Measurements from ENCODE around the gene CMIP.

CMIP gene

GRCh38 chr16:81548551-81548875 lies 103.9 kb downstream of the CMIP start:
- Histone ChIP-seq H2BK12ac (ENCODE audit: low read length) (no peak overlapping the region), H3K23ac (ENCODE audit: low read length) (no peak overlapping the region), H3K4me1 (ENCODE audit: control insufficient read depth in 1 of 2, insufficient read depth in 2 of 2, low read length in 2 of 2) (peaks cover 29 to 38% of the 10 kb centered on the region in 2 experiments), H3K14ac (ENCODE audit: low read length) (no peak overlapping the region), H3K79me2 (ENCODE audit: control insufficient read depth, insufficient read depth, low read length, poor library complexity) (peaks cover 3% of the 10 kb centered on the region), H3K4me2 (ENCODE audit: low read length) (no peak overlapping the region), H2BK5ac (ENCODE audit: low read depth, low read length, poor library complexity) (no peak overlapping the region), H3K9ac (ENCODE audit: low read length) (no peak overlapping the region), H3K4ac (ENCODE audit: low read depth, low read length) (no peak overlapping the region), H3K27me3 (ENCODE audit: insufficient read depth, low read length) (no peaks in the 10 kb centered on the region), H3K4me3 (ENCODE audit: low read depth, low read length) (no peak overlapping the region), H4K8ac (ENCODE audit: low read depth, low read length) (no peak overlapping the region), H4K12ac (ENCODE audit: low read depth, low read length) (no peak overlapping the region), H3K79me1 (ENCODE audit: low read length) (peaks cover 3% of the 10 kb centered on the region), H2AFZ (ENCODE audit: insufficient read depth, low read length, poor library complexity) (no peak overlapping the region), H2AK5ac (ENCODE audit: low read length) (no peak overlapping the region), H3K9me3 (ENCODE audit: insufficient read depth, low read depth, low read length) (peaks cover 3% of the 10 kb centered on the region), H3K27ac (ENCODE audit: low read depth, low read length) (no peak overlapping the region), H3K18ac (ENCODE audit: low read length) (no peak overlapping the region), H3K36me3 (ENCODE audit: control insufficient read depth in 1 of 2, insufficient read depth in 2 of 2, low read length in 2 of 2) (peaks cover 0 to 2% of the 10 kb centered on the region in 2 experiments), H2BK120ac (ENCODE audit: insufficient read depth, low read length, poor library complexity) (no peak overlapping the region), H4K91ac (ENCODE audit: low read depth, low read length) (no peak overlapping the region)
- WGBS (ENCODE audit: extremely low coverage, insufficient coverage, insufficient read length): no CpG with 5 or more reads among the region's 3 CpGs
- DNase-seq: no peak

- Histone ChIP-seq H2BK120ac (ENCODE audit: insufficient read depth, low read length, poor library complexity) (no peak overlapping the region), H3K23ac (ENCODE audit: low read length) (no peak overlapping the region), H2BK12ac (ENCODE audit: low read length) (no peak overlapping the region), H3K4ac (ENCODE audit: low read depth, low read length) (peak overlapping the region; percentile 57), H3K9ac (ENCODE audit: low read length) (no peak overlapping the region), H3K18ac (ENCODE audit: low read length) (no peak overlapping the region), H2AK5ac (ENCODE audit: low read length) (no peak overlapping the region), H3K4me2 (ENCODE audit: low read length) (no peak overlapping the region), H3K14ac (ENCODE audit: low read length) (no peak overlapping the region), H3K4me3 (ENCODE audit: low read depth, low read length) (no peak overlapping the region), H2BK5ac (ENCODE audit: low read depth, low read length, poor library complexity) (no peak overlapping the region), H3K27ac (ENCODE audit: low read depth, low read length) (no peak overlapping the region), H3K9me3 (ENCODE audit: insufficient read depth, low read depth, low read length) (peaks cover 2% of the 10 kb centered on the region), H2AFZ (ENCODE audit: insufficient read depth, low read length, poor library complexity) (no peak overlapping the region), H4K12ac (ENCODE audit: low read depth, low read length) (no peak overlapping the region), H3K36me3 (ENCODE audit: control insufficient read depth in 1 of 2, insufficient read depth in 2 of 2, low read length in 2 of 2) (peaks cover 0 to 2% of the 10 kb centered on the region in 2 experiments), H4K8ac (ENCODE audit: low read depth, low read length) (no peak overlapping the region), H3K27me3 (ENCODE audit: insufficient read depth, low read length) (no peaks in the 10 kb centered on the region), H4K91ac (ENCODE audit: low read depth, low read length) (no peak overlapping the region), H3K4me1 (ENCODE audit: control insufficient read depth in 1 of 2, insufficient read depth in 2 of 2, low read length in 2 of 2) (peaks cover 29 to 36% of the 10 kb centered on the region in 2 experiments), H3K79me1 (ENCODE audit: low read length) (peaks cover 3% of the 10 kb centered on the region), H3K79me2 (ENCODE audit: control insufficient read depth, insufficient read depth, low read length, poor library complexity) (peaks cover 2% of the 10 kb centered on the region)
- no peak for DNase-seq
- WGBS (ENCODE audit: extremely low coverage, insufficient coverage, insufficient read length): no CpG with 5 or more reads among the region's 10 CpGs
Observed at GRCh38 chr16:81548876-81549546, 104.4 kb downstream of the CMIP start.

DNA sequence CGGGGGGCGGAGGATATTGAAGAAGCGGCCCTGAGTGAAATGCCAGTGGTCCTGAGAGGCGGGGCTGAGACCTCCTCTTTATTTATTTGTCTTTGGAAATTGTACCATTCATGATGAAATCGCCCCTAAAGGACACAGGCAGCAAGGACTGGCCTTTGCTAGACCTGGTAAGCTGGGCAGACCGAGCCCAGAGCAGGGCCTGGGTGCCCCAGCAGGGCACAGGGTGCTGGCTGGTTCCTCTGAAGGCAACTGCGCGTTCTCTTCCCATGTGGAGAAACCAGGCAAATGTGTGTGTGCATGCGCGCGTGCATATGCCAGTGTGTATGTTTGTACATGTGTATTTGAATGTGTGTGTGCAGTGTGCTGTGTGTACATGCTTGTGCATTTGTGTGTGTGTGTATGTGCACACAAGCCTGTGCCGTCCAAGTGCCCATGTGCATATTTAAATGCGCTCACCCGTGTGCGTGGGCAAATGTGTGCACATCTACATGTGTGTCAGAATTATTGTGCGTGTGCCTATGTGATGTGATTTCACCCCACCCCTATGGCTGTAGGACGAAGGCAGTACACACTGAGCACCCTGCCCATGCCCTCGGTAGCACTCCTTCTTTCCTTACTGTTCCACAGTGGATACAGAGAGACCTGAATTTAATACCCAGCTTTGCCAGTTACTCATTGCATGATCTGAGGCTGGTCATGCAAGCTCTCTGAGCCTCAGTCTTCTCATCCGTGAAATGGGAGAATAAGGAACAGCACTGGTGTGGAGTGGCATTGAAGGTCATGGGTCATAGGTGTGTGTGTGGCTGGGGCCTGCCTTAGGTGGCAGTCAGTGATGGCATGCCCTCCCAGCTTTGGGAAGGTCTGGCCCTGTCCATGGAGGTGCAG lies 105.2 kb downstream of the CMIP start:
- Histone ChIP-seq H3K4me3 (ENCODE audit: low read depth, low read length) (no peak overlapping the region), H3K9ac (ENCODE audit: low read length) (no peak overlapping the region), H3K27ac (ENCODE audit: low read depth, low read length) (no peak overlapping the region), H2AFZ (ENCODE audit: insufficient read depth, low read length, poor library complexity) (no peak overlapping the region), H4K8ac (ENCODE audit: low read depth, low read length) (no peak overlapping the region), H3K9me3 (ENCODE audit: insufficient read depth, low read depth, low read length) (peaks cover 1% of the 10 kb centered on the region), H3K14ac (ENCODE audit: low read length) (no peak overlapping the region), H3K4ac (ENCODE audit: low read depth, low read length) (peak overlapping the region; percentile 38), H3K27me3 (ENCODE audit: insufficient read depth, low read length) (no peaks in the 10 kb centered on the region), H2BK5ac (ENCODE audit: low read depth, low read length, poor library complexity) (no peak overlapping the region), H4K12ac (ENCODE audit: low read depth, low read length) (no peak overlapping the region), H3K23ac (ENCODE audit: low read length) (peak overlapping the region; percentile 18), H3K79me1 (ENCODE audit: low read length) (peaks cover 3% of the 10 kb centered on the region), H4K91ac (ENCODE audit: low read depth, low read length) (no peak overlapping the region), H3K4me1 (ENCODE audit: control insufficient read depth in 1 of 2, insufficient read depth in 2 of 2, low read length in 2 of 2) (peaks cover 29 to 36% of the 10 kb centered on the region in 2 experiments), H3K4me2 (ENCODE audit: low read length) (no peak overlapping the region), H2BK12ac (ENCODE audit: low read length) (no peak overlapping the region), H3K36me3 (ENCODE audit: control insufficient read depth in 1 of 2, insufficient read depth in 2 of 2, low read length in 2 of 2) (peaks cover under 1 to 2% of the 10 kb centered on the region in 2 experiments), H2AK5ac (ENCODE audit: low read length) (no peak overlapping the region), H2BK120ac (ENCODE audit: insufficient read depth, low read length, poor library complexity) (no peak overlapping the region), H3K79me2 (ENCODE audit: control insufficient read depth, insufficient read depth, low read length, poor library complexity) (peaks cover 2% of the 10 kb centered on the region), H3K18ac (ENCODE audit: low read length) (peak overlapping the region; percentile 31)
- WGBS (ENCODE audit: extremely low coverage, insufficient coverage, insufficient read length): no CpG with 5 or more reads among the region's 19 CpGs
- no peak for DNase-seq

GRCh38 chr16:81550432-81550808 lies 105.8 kb downstream of the CMIP start:
- no peak overlapping the region for H3K27ac ChIP-seq (ENCODE audit: low read depth, low read length)
- H3K4ac ChIP-seq (ENCODE audit: low read depth, low read length): peak overlapping the region; percentile 14
- peaks cover 2% of the 10 kb centered on the region for H3K79me2 ChIP-seq (ENCODE audit: control insufficient read depth, insufficient read depth, low read length, poor library complexity)
- H3K36me3 ChIP-seq (ENCODE audit: control insufficient read depth in 1 of 2, insufficient read depth in 2 of 2, low read length in 2 of 2): peaks cover 5 to 7% of the 10 kb centered on the region in 2 experiments
- H3K14ac ChIP-seq (ENCODE audit: low read length): no peak overlapping the region
- H2BK120ac ChIP-seq (ENCODE audit: insufficient read depth, low read length, poor library complexity): no peak overlapping the region
- H3K4me1 ChIP-seq (ENCODE audit: control insufficient read depth in 1 of 2, insufficient read depth in 2 of 2, low read length in 2 of 2): peaks cover 29 to 36% of the 10 kb centered on the region in 2 experiments
- no CpG with 5 or more reads among the region's 2 CpGs for WGBS (ENCODE audit: extremely low coverage, insufficient coverage, insufficient read length)
- no peak overlapping the region for H2BK5ac ChIP-seq (ENCODE audit: low read depth, low read length, poor library complexity)
- H2BK12ac ChIP-seq (ENCODE audit: low read length): no peak overlapping the region
- no peaks in the 10 kb centered on the region for H3K27me3 ChIP-seq (ENCODE audit: insufficient read depth, low read length)
- peaks cover 3% of the 10 kb centered on the region for H3K79me1 ChIP-seq (ENCODE audit: low read length)
- no peak overlapping the region for H2AFZ ChIP-seq (ENCODE audit: insufficient read depth, low read length, poor library complexity)
- no peak overlapping the region for H4K12ac ChIP-seq (ENCODE audit: low read depth, low read length)
- DNase-seq: no peak
- H3K4me3 ChIP-seq (ENCODE audit: low read depth, low read length): no peak overlapping the region
- H3K9me3 ChIP-seq (ENCODE audit: insufficient read depth, low read depth, low read length): peaks cover 1% of the 10 kb centered on the region
- peak overlapping the region; percentile 76 for H3K18ac ChIP-seq (ENCODE audit: low read length)
- no peak overlapping the region for H3K9ac ChIP-seq (ENCODE audit: low read length)
- no peak overlapping the region for H2AK5ac ChIP-seq (ENCODE audit: low read length)
- no peak overlapping the region for H3K4me2 ChIP-seq (ENCODE audit: low read length)
- H4K91ac ChIP-seq (ENCODE audit: low read depth, low read length): no peak overlapping the region
- H4K8ac ChIP-seq (ENCODE audit: low read depth, low read length): no peak overlapping the region
- H3K23ac ChIP-seq (ENCODE audit: low read length): no peak overlapping the region

Measured in trophoblast cell (in vitro differentiated cells and primary cell).